HepG2 (cell line): Measurements from ENCODE around the gene SMARCE1. TPM values are rescaled to one million over a fixed set of nuclear protein-coding genes. Genes with fewer than 3 reads are reported as not detected.

Source experiments
- ATAC-seq: fragments of 200-7000 bp; cut with Tn5 transposase; 3 replicates; pipeline ENCODE4 v1.9.1; 2020; ENCODE audit warnings: mild to moderate bottlenecking, moderate library complexity
- BruUV-seq: library from RNA; stranded (reverse); fragments of 400-500 nt; replicated peaks from 2 replicates; lab custom pipeline; 2021; lab: Mats Ljungman, UMichigan
- CTCF ChIA-PET: fragments of 300-600 bp; formaldehyde crosslinking; extraction: SDS; loops from one replicate; lab custom pipeline; 2021; ENCODE audit warnings: low total read pairs, inconsistent platforms, low intra/inter-chr PET ratio; lab: Yijun Ruan, JAX
- POLR2A ChIA-PET: fragments of 350-600 bp; sonication (Branson Sonifier 250); formaldehyde crosslinking; loops from one replicate; lab custom pipeline; 2020; ENCODE audit warnings: antibody characterized with exemption, inconsistent platforms; lab: Yijun Ruan, JAX
- DNase-seq: peaks from one replicate; pipeline ENCODE4 v3.0.0-alpha.2; 2015; ENCODE audit warnings: low spot score
- FAIRE-seq: peaks from 3 replicates; lab custom pipeline; 2011; peaks lifted over from hg19 to GRCh38; lab: Jason Lieb, UNC
- H2AFZ ChIP-seq: one replicate; pipeline ENCODE4 v1.6.1; 2011; ENCODE audit warnings: low read length, inconsistent platforms
- H3K27ac ChIP-seq: fragments of 300-600 bp; 3 replicates; pipeline ENCODE4 v1.8.0; 2011; ENCODE audit warnings: mixed run types, mild to moderate bottlenecking, mixed read lengths, low read length, inconsistent platforms; ENCODE audit not compliant: insufficient read depth; ENCODE audit errors: extremely low read length
- H3K27me3 ChIP-seq, 2 experiments: fragments of 200-600 bp in 1 of 2; 2 replicates in 1 of 2; 3 replicates in 1 of 2; pipeline versions ENCODE4 v1.6.0 to v1.8.0; 2011; ENCODE audit warnings: low read length in 2 of 2, mild to moderate bottlenecking in 2 of 2, moderate library complexity in 2 of 2, inconsistent platforms in 1 of 2; ENCODE audit not compliant: insufficient read depth in 2 of 2, control insufficient read depth in 1 of 2
- H3K36me3 ChIP-seq, 2 experiments: fragments of 200-600 bp in 1 of 2; replicated peaks in 1 of 2; 2 replicates in 1 of 2; 3 replicates in 1 of 2; pipeline versions ENCODE4 v1.5.1 to v1.8.0; 2011; ENCODE audit warnings: low read length in 2 of 2, inconsistent platforms in 1 of 2; ENCODE audit not compliant: insufficient read depth in 2 of 2, control insufficient read depth in 1 of 2
- H3K4me1 ChIP-seq: 2 replicates; pipeline ENCODE4 v1.5.1; 2012; ENCODE audit warnings: low read length, inconsistent platforms; ENCODE audit not compliant: insufficient read depth
- H3K4me2 ChIP-seq: 2 replicates; pipeline ENCODE4 v1.6.0; 2011; ENCODE audit warnings: low read depth, low read length, inconsistent platforms
- H3K4me3 ChIP-seq, 3 experiments: fragments of 200-600 bp in 1 of 3; sonication (generic), shearing (Covaris generic) in 1 of 3; replicated peaks in 1 of 3; 2 replicates each; pipeline ENCODE4 v1.5.1; 2011 to 2016; ENCODE audit warnings: low read length in 3 of 3, inconsistent platforms in 2 of 3, low read depth in 2 of 3, mild to moderate bottlenecking in 2 of 3, control low read depth in 1 of 3, mixed read lengths in 1 of 3; ENCODE audit not compliant: insufficient read depth in 1 of 3
- H3K79me2 ChIP-seq: one replicate; pipeline ENCODE4 v1.6.1; 2011; ENCODE audit warnings: low read length, inconsistent platforms; ENCODE audit not compliant: insufficient read depth
- H3K9ac ChIP-seq: 2 replicates; pipeline ENCODE4 v1.6.0; 2011; ENCODE audit warnings: mild to moderate bottlenecking, low read depth, low read length, inconsistent platforms; ENCODE audit not compliant: insufficient read depth
- H3K9me3 ChIP-seq: 2 replicates; pipeline ENCODE4 v1.5.1; 2012; ENCODE audit warnings: mild to moderate bottlenecking, low read length
- H4K20me1 ChIP-seq: 2 replicates; pipeline ENCODE4 v1.6.0; 2011; ENCODE audit warnings: inconsistent platforms, mild to moderate bottlenecking, low read length, moderate library complexity; ENCODE audit not compliant: insufficient read depth
- ARID5B ChIP-seq: IDR thresholded peaks from 2 replicates; pipeline ENCODE4 v1.4.0; 2020; ENCODE audit warnings: mild to moderate bottlenecking, missing genetic modification reagents
- HMGA1 ChIP-seq: sonication (generic); formaldehyde crosslinking; conservative IDR thresholded peaks from 2 replicates; pipeline ENCODE4 v1.4.0; 2020; ENCODE audit warnings: missing genetic modification reagents
- HOXA7 ChIP-seq: sonication (generic); formaldehyde crosslinking; IDR thresholded peaks from 2 replicates; pipeline ENCODE4 v1.8.1; 2022; ENCODE audit warnings: mild to moderate bottlenecking, missing genetic modification reagents, moderate library complexity
- MLX ChIP-seq: IDR thresholded peaks from 2 replicates; pipeline ENCODE4 v1.6.1; 2016
- MTF2 ChIP-seq: sonication (generic); formaldehyde crosslinking; IDR thresholded peaks from 2 replicates; pipeline ENCODE4 v1.5.0; 2020; ENCODE audit warnings: missing genetic modification reagents, borderline replicate concordance
- PCBP2 ChIP-seq: fragments of 200-400 bp; formaldehyde crosslinking; optimal IDR thresholded peaks from 2 replicates; pipeline ENCODE3; 2018; ENCODE audit warnings: low read length, low read depth; ENCODE audit not compliant: poor library complexity, severe bottlenecking
- ZFP36 ChIP-seq: fragments of 150-350 bp; IDR thresholded peaks from 2 replicates; pipeline ENCODE4 v1.6.1; 2018; ENCODE audit warnings: borderline replicate concordance, low read length, low read depth; ENCODE audit not compliant: partially characterized antibody
- ZFP82 ChIP-seq: sonication (generic); formaldehyde crosslinking; IDR thresholded peaks from 2 replicates; pipeline ENCODE4 v1.5.1; 2020; ENCODE audit warnings: mild to moderate bottlenecking, missing genetic modification reagents, borderline replicate concordance
- ZNF44 ChIP-seq: sonication (generic); formaldehyde crosslinking; IDR thresholded peaks from 2 replicates; pipeline ENCODE4 v1.5.1; 2020; ENCODE audit warnings: mild to moderate bottlenecking, missing genetic modification reagents
- ZNF790 ChIP-seq: sonication (generic); formaldehyde crosslinking; IDR thresholded peaks from 2 replicates; pipeline ENCODE4 v1.8.0; 2022; ENCODE audit warnings: missing genetic modification reagents, mild to moderate bottlenecking, borderline replicate concordance
- ZSCAN29 ChIP-seq: sonication (generic); formaldehyde crosslinking; conservative IDR thresholded peaks from 2 replicates; pipeline ENCODE4 v1.4.0; 2020; ENCODE audit warnings: mild to moderate bottlenecking, missing genetic modification reagents
- WGBS: methylation state at CpG from one replicate; pipeline ENCODE4 v1.1.6; 2017; ENCODE audit warnings: low lambda C conversion rate; 5-methylcytosine and 5-hydroxymethylcytosine counted together
- in situ Hi-C: cut with HindIII; loops from 2 replicates; pipeline ENCODE4 v1.10.0; 2017; ENCODE audit warnings: low pct_unique_long_range_greater_than_20kb; ENCODE audit not compliant: extremely low pct_ligation_motif_present
- intact Hi-C: fragments of 100-400 bp; cut with micrococcal nuclease; formaldehyde crosslinking; loops from one replicate; pipeline ENCODE4 v1.10.0; 2022; ENCODE audit not compliant: unreplicated experiment
- polyA plus RNA-seq, 8 experiments: library from polyadenylated mRNA; depleted of rRNA in 3 of 8; stranded (reverse) in 7 of 8; unstranded in 1 of 8; fragments of >200 nt; fragmentation: Illumina TruSeq in 4 of 8; extraction: Trizol in 4 of 8; gene quantifications; 2 replicates each; pipeline versions ENCODE4 v1.2.1 to v1.2.3, GENCODE V29; 2011 to 2016; ENCODE audit warnings: low read depth in 4 of 8, missing spikeins in 1 of 8, mixed read lengths in 1 of 8; ENCODE audit not compliant: insufficient read depth in 1 of 8
- total RNA-seq, 5 experiments: library from RNA; depleted of rRNA; stranded (reverse); fragments of >200 nt; fragmentation: Illumina TruSeq; extraction: Trizol; gene quantifications; 2 replicates each; pipeline ENCODE4 v1.2.3, GENCODE V29; 2016; ENCODE audit warnings: low read depth in 1 of 5
- TF ChIP-seq, protein P1 (sequence below): IDR thresholded peaks from 2 replicates; pipeline ENCODE4 v1.6.1; 2016; ENCODE audit warnings: missing genetic modification reagents, missing compliant biosample characterization
- TF ChIP-seq, protein P2 (sequence below): IDR thresholded peaks from 2 replicates; pipeline ENCODE4 v1.6.1; 2012; ENCODE audit warnings: inconsistent platforms
- TF ChIP-seq, protein P3 (sequence below), 2 experiments: sonication (generic) in 1 of 2; formaldehyde crosslinking in 1 of 2; IDR thresholded peaks; 2 replicates each; pipeline versions ENCODE4 v1.5.1 to v1.6.1; 2011 to 2020; ENCODE audit warnings: borderline replicate concordance in 1 of 2, low read depth in 1 of 2, low read length in 1 of 2, mild to moderate bottlenecking in 1 of 2, missing genetic modification reagents in 1 of 2, moderate library complexity in 1 of 2

SMARCE1 gene
- total and polyA plus RNA-seq, 2 of the 13 experiments (the other 11 are each of a cell fraction or from before 2014, with no cell fraction given): 43.5 to 127 TPM

GRCh38 chr17:40599468-40599763 is 48.2 kb downstream of the SMARCE1 start (continued):
- TF ChIP-seq ZFP82 (no peak), ZFP36 (no peak), ZSCAN29 (CRISPR knock-in tag) (no peak), MTF2 (CRISPR knock-in tag) (no peak), ZNF44 (no peak)
- TF ChIP-seq, all 625 proteins: peak for 0

GRCh38 chr17:40598619-40599467 is 48.8 kb downstream of the SMARCE1 start:
- no peak overlapping the region for H3K9ac ChIP-seq
- H3K79me2 ChIP-seq: no peaks in the 10 kb centered on the region
- peaks cover 39% of the 10 kb centered on the region for H3K4me1 ChIP-seq
- H2AFZ ChIP-seq: peak overlapping the region; percentile 37
- intact Hi-C loops: no loop called here
- H3K27ac ChIP-seq: no peak overlapping the region
- DNase-seq: no peak
- no peaks in the 10 kb centered on the region for H3K36me3 ChIP-seq
- peaks cover 1 to 3% of the 10 kb centered on the region in 2 experiments; a peak in 1 of 5 replicates for H3K27me3 ChIP-seq
- no TSS peak for BruUV-seq
- no peak for FAIRE-seq
- ATAC-seq: no peak
- H4K20me1 ChIP-seq: no peaks in the 10 kb centered on the region
- no peak overlapping the region; a peak in 1 of 6 replicates for H3K4me3 ChIP-seq
- ChIA-PET CTCF (no interaction called here), POLR2A (no interaction called here)
- WGBS: 50% methylated on average over 20 of the region's 20 CpGs
- in situ Hi-C loops: no loop called here
- H3K4me2 ChIP-seq: peak overlapping the region; percentile 43
- H3K9me3 ChIP-seq: no peaks in the 10 kb centered on the region
- TF ChIP-seq HOXA7 (no peak), ZNF790 (CRISPR knock-in tag) (no peak), MLX (CRISPR knock-in tag) (peak; percentile 39; the same call in 1 of the 2 replicates), ARID5B (CRISPR knock-in tag) (0 out of 2 replicates have a peak, but pooled peaks have one; percentile 20), HMGA1 (CRISPR knock-in tag) (no peak), PCBP2 (no peak)
- TF ChIP-seq, protein P1, sequence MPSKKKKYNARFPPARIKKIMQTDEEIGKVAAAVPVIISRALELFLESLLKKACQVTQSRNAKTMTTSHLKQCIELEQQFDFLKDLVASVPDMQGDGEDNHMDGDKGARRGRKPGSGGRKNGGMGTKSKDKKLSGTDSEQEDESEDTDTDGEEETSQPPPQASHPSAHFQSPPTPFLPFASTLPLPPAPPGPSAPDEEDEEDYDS (CRISPR knock-in tag): peak; percentile 15; the same call in 1 of the 2 replicates
- TF ChIP-seq, protein P2, sequence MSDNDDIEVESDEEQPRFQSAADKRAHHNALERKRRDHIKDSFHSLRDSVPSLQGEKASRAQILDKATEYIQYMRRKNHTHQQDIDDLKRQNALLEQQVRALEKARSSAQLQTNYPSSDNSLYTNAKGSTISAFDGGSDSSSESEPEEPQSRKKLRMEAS: peak; percentile 71; the same call in 1 of the 2 replicates
- TF ChIP-seq, protein P3, sequence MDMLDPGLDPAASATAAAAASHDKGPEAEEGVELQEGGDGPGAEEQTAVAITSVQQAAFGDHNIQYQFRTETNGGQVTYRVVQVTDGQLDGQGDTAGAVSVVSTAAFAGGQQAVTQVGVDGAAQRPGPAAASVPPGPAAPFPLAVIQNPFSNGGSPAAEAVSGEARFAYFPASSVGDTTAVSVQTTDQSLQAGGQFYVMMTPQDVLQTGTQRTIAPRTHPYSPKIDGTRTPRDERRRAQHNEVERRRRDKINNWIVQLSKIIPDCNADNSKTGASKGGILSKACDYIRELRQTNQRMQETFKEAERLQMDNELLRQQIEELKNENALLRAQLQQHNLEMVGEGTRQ (IDR thresholded peaks at IDR 0.05; ENCODE audit: low read depth, low read length): no peak
- TF ChIP-seq, protein P3 (CRISPR knock-in tag; IDR thresholded peaks at IDR 0.05; ENCODE audit: borderline replicate concordance): peak; percentile 54; the same call in 1 of the 2 replicates
